GM12874 (cell line): Measurements from ENCODE around the gene CDHR2.

ENCODE experiments used
- CTCF ChIP-seq: IDR thresholded peaks from 2 replicates; pipeline ENCODE4 v1.5.1; 2011; ENCODE audit warnings: low read depth, mild to moderate bottlenecking, control low read depth, low read length, moderate library complexity; ENCODE audit not compliant: insufficient read depth

The CDHR2 gene

GRCh38 chr5:176548967-176549444 lies at the start of gene CDHR2:
Gene CDHR2 (plus strand): TSS chr5:176549342. CDS start chr5:176565353, 16,011 bp downstream.
- no peak for TF ChIP-seq CTCF

GRCh38 chr5:176500511-176500910 lies 48.6 kb upstream of the CDHR2 start:
- no peak for TF ChIP-seq CTCF

GRCh38 chr5:176501333-176501732 lies 47.8 kb upstream of the CDHR2 start:
- no peak for TF ChIP-seq CTCF

- no peak for TF ChIP-seq CTCF
Measured at GRCh38 chr5:176503496-176503895, 45.6 kb upstream of the CDHR2 start.

- no peak for TF ChIP-seq CTCF
Measured at GRCh38 chr5:176507911-176508310, 41.2 kb upstream of the CDHR2 start.

GRCh38 chr5:176508603-176509002 lies 40.5 kb upstream of the CDHR2 start:
- no peak for TF ChIP-seq CTCF

GRCh38 chr5:176513788-176514187 lies 35.4 kb upstream of the CDHR2 start:
- no peak for TF ChIP-seq CTCF
